SK-N-SH treated with all-trans-retinoic acid at 6 μM for 48 hours (cell line): ENCODE data around the gene DHCR24.

ENCODE experiments used
- ATAC-seq: fragments of 200-7000 bp; cut with Tn5 transposase; 3 replicates; pipeline ENCODE4 v1.9.1; 2020; ENCODE audit warnings: mild to moderate bottlenecking, moderate library complexity
- ARNTL ChIP-seq: fragments of 450-650 bp; formaldehyde crosslinking; IDR thresholded peaks from 2 replicates; pipeline ENCODE4 v1.5.0; 2020; ENCODE audit warnings: low read depth, mild to moderate bottlenecking, moderate library complexity, borderline replicate concordance
- BACH2 ChIP-seq: fragments of 250-450 bp; sonication (Bioruptor Pico); IDR thresholded peaks from 2 replicates; pipeline ENCODE4 v1.9.0; 2021; ENCODE audit warnings: mild to moderate bottlenecking, borderline replicate concordance
- CREB5 ChIP-seq: fragments of 250-450 bp; sonication (Bioruptor Pico); IDR thresholded peaks from 2 replicates; pipeline ENCODE4 v1.5.1; 2020; ENCODE audit warnings: low read depth, mild to moderate bottlenecking, moderate library complexity
- CSDC2 ChIP-seq: fragments of 250-450 bp; sonication (Bioruptor Pico); IDR thresholded peaks from 2 replicates; pipeline ENCODE4 v1.5.0; 2020; ENCODE audit warnings: mild to moderate bottlenecking, moderate library complexity
- ESRRG ChIP-seq: fragments of 250-450 bp; sonication (Bioruptor Pico); IDR thresholded peaks from 2 replicates; pipeline ENCODE4 v1.6.1; 2021; ENCODE audit warnings: mild to moderate bottlenecking
- GLIS3 ChIP-seq: fragments of 250-450 bp; sonication (Bioruptor Pico); IDR thresholded peaks from 2 replicates; pipeline ENCODE4 v1.5.0; 2020; ENCODE audit warnings: mild to moderate bottlenecking, moderate library complexity
- ISL1 ChIP-seq: fragments of 250-450 bp; sonication (Bioruptor Pico); IDR thresholded peaks from 2 replicates; pipeline ENCODE4 v2.1.2; 2022; ENCODE audit warnings: mild to moderate bottlenecking, moderate library complexity
- OSR1 ChIP-seq: fragments of 250-450 bp; sonication (Bioruptor Pico); IDR thresholded peaks from 2 replicates; pipeline ENCODE4 v1.8.0; 2022; ENCODE audit warnings: moderate library complexity, mild to moderate bottlenecking, inconsistent platforms
- POU6F1 ChIP-seq: fragments of 250-450 bp; sonication (Bioruptor Pico); IDR thresholded peaks from 2 replicates; pipeline ENCODE4 v1.8.0; 2021; ENCODE audit warnings: low read depth, mild to moderate bottlenecking, moderate library complexity, borderline replicate concordance
- PPARA ChIP-seq: fragments of 250-450 bp; sonication (Bioruptor Pico); IDR thresholded peaks from 2 replicates; pipeline ENCODE4 v1.5.0; 2020; ENCODE audit warnings: mild to moderate bottlenecking, borderline replicate concordance
- RARB ChIP-seq: fragments of 250-450 bp; sonication (Bioruptor Pico); IDR thresholded peaks from 2 replicates; pipeline ENCODE4 v1.8.0; 2021; ENCODE audit warnings: mild to moderate bottlenecking, moderate library complexity
- SNAI2 ChIP-seq: fragments of 250-450 bp; sonication (Bioruptor Pico); IDR thresholded peaks from 2 replicates; pipeline ENCODE4 v1.5.0; 2020; ENCODE audit warnings: mild to moderate bottlenecking, moderate library complexity
- TOX ChIP-seq: fragments of 250-450 bp; sonication (Bioruptor Pico); IDR thresholded peaks from 2 replicates; pipeline ENCODE4 v1.8.0; 2021; ENCODE audit warnings: mild to moderate bottlenecking, moderate library complexity, borderline replicate concordance
- TSHZ2 ChIP-seq: fragments of 250-450 bp; sonication (Bioruptor Pico); IDR thresholded peaks from 2 replicates; pipeline ENCODE4 v1.5.0; 2020; ENCODE audit warnings: mild to moderate bottlenecking, moderate library complexity
- ZFP3 ChIP-seq: fragments of 250-450 bp; sonication (Bioruptor Pico); IDR thresholded peaks from 2 replicates; pipeline ENCODE4 v1.5.0; 2020; ENCODE audit warnings: mild to moderate bottlenecking, moderate library complexity
- ZFP30 ChIP-seq: fragments of 450-650 bp; formaldehyde crosslinking; IDR thresholded peaks from 2 replicates; pipeline ENCODE4 v1.5.0; 2022; ENCODE audit warnings: mild to moderate bottlenecking, moderate library complexity
- ZNF565 ChIP-seq: fragments of 450-650 bp; formaldehyde crosslinking; conservative IDR thresholded peaks from 2 replicates; pipeline ENCODE4 v1.5.0; 2020; ENCODE audit warnings: low read depth, mild to moderate bottlenecking, moderate library complexity
- ZNF70 ChIP-seq: fragments of 450-650 bp; formaldehyde crosslinking; IDR thresholded peaks from 2 replicates; pipeline ENCODE4 v1.5.0; 2020; ENCODE audit warnings: mild to moderate bottlenecking, moderate library complexity
- ZNF8 ChIP-seq: fragments of 450-650 bp; formaldehyde crosslinking; IDR thresholded peaks from 2 replicates; pipeline ENCODE4 v1.5.0; 2020; ENCODE audit warnings: mild to moderate bottlenecking, moderate library complexity
- TF ChIP-seq, protein P1 (sequence below): fragments of 250-450 bp; sonication (Bioruptor Pico); IDR thresholded peaks from 2 replicates; pipeline ENCODE4 v1.5.1; 2021; ENCODE audit warnings: mild to moderate bottlenecking, moderate library complexity
- TF ChIP-seq, protein P2 (sequence below): fragments of 250-450 bp; sonication (Bioruptor Pico); IDR thresholded peaks from 2 replicates; pipeline ENCODE4 v1.8.0; 2020; ENCODE audit warnings: mild to moderate bottlenecking, moderate library complexity, borderline replicate concordance

DHCR24 gene

DNA sequence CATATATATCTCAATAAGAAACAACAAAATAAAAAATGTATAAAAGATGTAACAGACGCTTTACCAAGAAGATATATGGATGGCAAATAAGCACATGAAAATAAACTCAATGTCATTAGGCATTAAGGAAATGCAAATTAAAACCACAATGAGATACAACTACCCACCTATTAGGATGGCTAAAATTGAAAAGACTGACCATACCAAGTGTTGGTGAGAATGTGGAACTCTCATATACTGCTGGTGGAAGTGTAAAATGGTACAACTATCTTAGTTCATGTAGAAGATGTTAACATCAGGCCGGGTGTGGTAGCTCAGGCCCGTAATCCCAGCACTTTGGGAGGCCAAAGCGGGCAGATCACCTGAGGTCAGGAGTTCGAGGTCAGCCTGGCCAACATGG lies 43.5 kb downstream of the DHCR24 start:
- ATAC-seq = no peak
- TF ChIP-seq OSR1 (CRISPR knock-in tag) = no peak
- no peak for TF ChIP-seq SNAI2 (CRISPR knock-in tag)
- no peak for TF ChIP-seq TSHZ2 (CRISPR knock-in tag)
- no peak for TF ChIP-seq RARB
- no peak for TF ChIP-seq CSDC2 (CRISPR knock-in tag)
- TF ChIP-seq CREB5 (CRISPR knock-in tag) = no peak
- no peak for TF ChIP-seq PPARA (CRISPR knock-in tag)
- no peak for TF ChIP-seq BACH2 (CRISPR knock-in tag)
- TF ChIP-seq ZFP30 (CRISPR knock-in tag) = no peak
- TF ChIP-seq, protein P1, sequence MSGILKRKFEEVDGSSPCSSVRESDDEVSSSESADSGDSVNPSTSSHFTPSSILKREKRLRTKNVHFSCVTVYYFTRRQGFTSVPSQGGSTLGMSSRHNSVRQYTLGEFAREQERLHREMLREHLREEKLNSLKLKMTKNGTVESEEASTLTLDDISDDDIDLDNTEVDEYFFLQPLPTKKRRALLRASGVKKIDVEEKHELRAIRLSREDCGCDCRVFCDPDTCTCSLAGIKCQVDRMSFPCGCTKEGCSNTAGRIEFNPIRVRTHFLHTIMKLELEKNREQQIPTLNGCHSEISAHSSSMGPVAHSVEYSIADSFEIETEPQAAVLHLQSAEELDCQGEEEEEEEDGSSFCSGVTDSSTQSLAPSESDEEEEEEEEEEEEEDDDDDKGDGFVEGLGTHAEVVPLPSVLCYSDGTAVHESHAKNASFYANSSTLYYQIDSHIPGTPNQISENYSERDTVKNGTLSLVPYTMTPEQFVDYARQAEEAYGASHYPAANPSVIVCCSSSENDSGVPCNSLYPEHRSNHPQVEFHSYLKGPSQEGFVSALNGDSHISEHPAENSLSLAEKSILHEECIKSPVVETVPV = no peak
- no peak for TF ChIP-seq ARNTL (CRISPR knock-in tag)
- no peak for TF ChIP-seq TOX (CRISPR knock-in tag)
- no peak for TF ChIP-seq ZNF565 (CRISPR knock-in tag)
- TF ChIP-seq ZFP3 (CRISPR knock-in tag) = no peak
- TF ChIP-seq GLIS3 (CRISPR knock-in tag) = no peak
- no peak for TF ChIP-seq ZNF8
- TF ChIP-seq ISL1 (CRISPR knock-in tag) = no peak
- TF ChIP-seq, protein P2, sequence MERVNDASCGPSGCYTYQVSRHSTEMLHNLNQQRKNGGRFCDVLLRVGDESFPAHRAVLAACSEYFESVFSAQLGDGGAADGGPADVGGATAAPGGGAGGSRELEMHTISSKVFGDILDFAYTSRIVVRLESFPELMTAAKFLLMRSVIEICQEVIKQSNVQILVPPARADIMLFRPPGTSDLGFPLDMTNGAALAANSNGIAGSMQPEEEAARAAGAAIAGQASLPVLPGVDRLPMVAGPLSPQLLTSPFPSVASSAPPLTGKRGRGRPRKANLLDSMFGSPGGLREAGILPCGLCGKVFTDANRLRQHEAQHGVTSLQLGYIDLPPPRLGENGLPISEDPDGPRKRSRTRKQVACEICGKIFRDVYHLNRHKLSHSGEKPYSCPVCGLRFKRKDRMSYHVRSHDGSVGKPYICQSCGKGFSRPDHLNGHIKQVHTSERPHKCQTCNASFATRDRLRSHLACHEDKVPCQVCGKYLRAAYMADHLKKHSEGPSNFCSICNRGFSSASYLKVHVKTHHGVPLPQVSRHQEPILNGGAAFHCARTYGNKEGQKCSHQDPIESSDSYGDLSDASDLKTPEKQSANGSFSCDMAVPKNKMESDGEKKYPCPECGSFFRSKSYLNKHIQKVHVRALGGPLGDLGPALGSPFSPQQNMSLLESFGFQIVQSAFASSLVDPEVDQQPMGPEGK (CRISPR knock-in tag) = no peak
- TF ChIP-seq POU6F1 = no peak
- no peak for TF ChIP-seq ZNF70 (CRISPR knock-in tag)

- TF ChIP-seq ZNF70 (CRISPR knock-in tag) (no peak), SNAI2 (CRISPR knock-in tag) (no peak), ESRRG (CRISPR knock-in tag) (no peak), PPARA (CRISPR knock-in tag) (no peak), RARB (no peak)
- ATAC-seq = no peak
These were observed 44.0 kb downstream of the DHCR24 start for GRCh38 chr1:54842963-54843362.

- no peak for ATAC-seq
- TF ChIP-seq TSHZ2 (CRISPR knock-in tag) = no peak
- no peak for TF ChIP-seq CSDC2 (CRISPR knock-in tag)
- no peak for TF ChIP-seq ZFP3 (CRISPR knock-in tag)
- TF ChIP-seq ARNTL (CRISPR knock-in tag) = no peak
- no peak for TF ChIP-seq ZFP30 (CRISPR knock-in tag)
- no peak for TF ChIP-seq ESRRG (CRISPR knock-in tag)
- no peak for TF ChIP-seq BACH2 (CRISPR knock-in tag)
- no peak for TF ChIP-seq ZNF565 (CRISPR knock-in tag)
- no peak for TF ChIP-seq SNAI2 (CRISPR knock-in tag)
- TF ChIP-seq TOX (CRISPR knock-in tag) = no peak
- no peak for TF ChIP-seq ISL1 (CRISPR knock-in tag)
- TF ChIP-seq RARB = no peak
- TF ChIP-seq POU6F1 = no peak
These were observed 44.6 kb downstream of the DHCR24 start for GRCh38 chr1:54842206-54842915.
